GM21723 (cell line): ENCODE measurements around the gene FHIP1B.

Experiments
- ATAC-seq: cut with Tn5 transposase; IDR thresholded peaks from one replicate; pipeline ENCODE4 v1.9.1; 2021; ENCODE audit warnings: mild to moderate bottlenecking, moderate library complexity; ENCODE audit not compliant: unreplicated experiment

Gene FHIP1B

DNA sequence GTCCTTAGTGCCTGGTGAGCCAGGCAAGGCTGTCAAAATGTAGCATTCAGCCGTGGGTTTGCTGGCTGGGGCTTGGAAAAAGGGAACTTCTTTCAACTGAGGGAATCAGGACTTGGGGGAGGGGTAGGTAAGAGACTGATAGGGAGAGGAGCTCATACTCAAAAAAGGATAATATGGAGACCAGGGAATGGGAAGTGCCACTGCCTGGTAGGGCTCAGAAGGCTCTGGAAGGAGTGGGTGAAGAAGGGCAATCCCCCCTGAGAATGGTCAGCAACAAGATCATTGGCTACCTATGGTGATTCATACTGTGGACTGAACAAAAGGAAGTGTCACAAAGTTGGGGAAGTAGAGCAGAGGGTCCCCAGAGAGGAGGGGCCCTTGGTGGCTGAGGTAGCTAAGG is 6.3 kb upstream of the FHIP1B start:
- no peak for ATAC-seq

DNA sequence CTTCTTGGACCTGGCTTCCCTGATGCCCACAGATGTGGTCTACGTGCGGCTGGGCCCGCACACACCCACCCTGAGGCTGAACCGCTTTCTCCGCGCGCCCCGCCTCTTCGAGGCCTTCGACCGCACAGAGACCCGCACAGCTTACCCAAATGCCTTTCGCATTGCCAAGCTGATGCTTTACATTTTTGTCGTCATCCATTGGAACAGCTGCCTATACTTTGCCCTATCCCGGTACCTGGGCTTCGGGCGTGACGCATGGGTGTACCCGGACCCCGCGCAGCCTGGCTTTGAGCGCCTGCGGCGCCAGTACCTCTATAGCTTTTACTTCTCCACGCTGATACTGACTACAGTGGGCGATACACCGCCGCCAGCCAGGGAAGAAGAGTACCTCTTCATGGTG is 5.7 kb upstream of the FHIP1B start:
- ATAC-seq, result no peak

DNA sequence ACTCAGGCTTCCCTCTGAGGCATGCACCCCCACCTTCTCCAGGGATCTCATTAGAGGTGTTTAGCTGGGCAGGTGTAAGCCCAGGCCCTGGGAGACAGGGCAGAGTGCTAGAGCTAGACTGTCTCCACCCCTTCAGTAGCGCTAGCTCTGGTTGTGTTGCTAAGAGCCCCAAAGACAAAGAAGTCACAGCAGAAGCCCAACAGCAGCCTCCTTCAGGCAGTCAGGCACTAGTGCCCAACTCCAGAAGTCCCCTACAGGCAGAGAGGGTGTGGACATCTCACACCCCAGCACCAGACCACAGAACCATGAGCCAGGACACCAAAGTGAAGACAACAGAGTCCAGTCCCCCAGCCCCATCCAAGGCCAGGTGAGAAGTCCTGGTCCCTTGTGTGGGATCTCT is 4.5 kb upstream of the FHIP1B start, which contains the start of gene CNGA4:
TSS of gene CNGA4 (plus strand) at position 188 of the 400 bp plus-strand sequence. CDS start at position 306, 118 bp downstream.
- ATAC-seq, result no peak

DNA sequence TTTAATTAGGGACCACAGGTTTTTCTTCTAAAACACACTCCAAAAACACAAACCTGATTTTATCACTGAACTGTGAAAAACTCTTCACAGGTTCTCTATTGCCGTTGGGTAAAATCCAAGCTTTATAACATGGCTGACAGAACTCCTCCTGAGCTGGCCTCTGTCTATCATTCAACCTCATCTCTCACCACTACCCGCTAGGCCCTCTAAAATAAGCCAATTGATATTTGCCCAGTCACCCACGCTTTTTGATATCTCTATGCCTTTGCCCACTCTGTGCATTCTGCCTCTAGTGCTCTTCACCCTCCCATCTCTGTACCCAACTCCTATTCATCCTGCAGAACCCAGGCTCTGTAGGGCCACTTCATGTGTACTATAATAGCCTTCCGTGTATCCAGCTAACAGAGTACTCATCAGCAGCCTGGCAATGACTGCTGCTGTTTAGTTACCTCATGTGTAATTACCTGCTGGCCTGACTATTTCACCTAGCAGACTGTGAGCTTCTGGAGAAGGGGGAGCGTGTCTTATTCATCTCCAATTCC is 3.4 kb upstream of the FHIP1B start:
- ATAC-seq, result no peak

DNA sequence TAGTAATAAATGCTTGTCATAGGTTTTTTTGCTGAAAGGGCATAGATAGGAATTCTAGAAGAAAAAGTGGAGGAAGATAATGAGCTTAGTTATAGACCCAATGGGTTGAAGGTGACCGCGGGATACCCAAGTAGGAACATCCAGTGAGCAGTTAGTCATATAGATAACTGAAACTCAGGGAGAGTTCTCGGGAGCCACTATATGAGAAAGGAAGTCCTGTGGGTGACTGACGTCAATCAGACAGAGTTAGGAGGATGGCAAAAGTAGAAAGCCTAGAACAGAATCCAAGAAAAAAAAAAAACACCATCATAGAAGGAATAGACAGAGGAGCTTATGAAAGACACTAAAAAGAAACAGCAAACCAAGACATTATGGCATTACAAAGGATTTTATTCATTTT is 2.8 kb upstream of the FHIP1B start:
- ATAC-seq, result no peak

DNA sequence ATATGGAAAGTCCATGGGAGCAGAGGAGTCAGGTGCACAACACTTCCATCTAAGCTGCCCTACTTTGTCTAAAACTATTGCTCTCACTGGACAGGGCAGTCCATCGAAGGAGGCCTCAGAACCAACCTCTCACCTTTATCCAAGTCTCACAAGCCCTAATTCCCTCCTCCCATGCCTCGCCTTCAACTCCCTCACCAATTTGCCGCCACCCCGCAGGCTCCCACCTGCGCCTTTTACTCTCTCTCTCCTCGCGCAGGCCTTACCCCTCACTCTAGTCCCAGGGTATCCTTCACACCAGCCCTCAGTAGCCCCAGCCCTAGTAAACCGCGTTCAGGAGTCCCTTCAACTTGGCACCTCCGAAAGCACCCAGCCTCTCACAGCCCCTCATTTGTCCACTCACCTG is 451 bp downstream of the FHIP1B start:
- ATAC-seq, result peak; percentile 0

DNA sequence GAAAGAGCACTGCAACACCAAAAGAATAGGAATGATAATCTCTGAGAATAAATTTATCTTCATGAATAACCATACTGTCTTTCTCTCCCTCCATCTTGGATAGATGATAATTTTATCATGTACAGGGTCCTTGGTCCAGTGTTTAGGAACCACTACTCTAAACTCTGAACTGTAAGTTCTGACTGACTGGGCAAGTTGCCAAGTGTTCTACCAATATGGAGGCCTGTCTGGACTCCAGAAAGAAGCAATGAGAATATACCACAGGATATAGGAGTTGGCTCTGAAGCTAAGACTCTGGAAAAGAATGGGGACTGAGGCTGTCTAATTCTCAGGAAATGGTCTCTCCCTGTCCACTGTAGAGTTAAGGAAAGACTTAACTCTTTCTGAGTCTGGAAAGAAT is 1.5 kb downstream of the FHIP1B start:
- ATAC-seq, result no peak

DNA sequence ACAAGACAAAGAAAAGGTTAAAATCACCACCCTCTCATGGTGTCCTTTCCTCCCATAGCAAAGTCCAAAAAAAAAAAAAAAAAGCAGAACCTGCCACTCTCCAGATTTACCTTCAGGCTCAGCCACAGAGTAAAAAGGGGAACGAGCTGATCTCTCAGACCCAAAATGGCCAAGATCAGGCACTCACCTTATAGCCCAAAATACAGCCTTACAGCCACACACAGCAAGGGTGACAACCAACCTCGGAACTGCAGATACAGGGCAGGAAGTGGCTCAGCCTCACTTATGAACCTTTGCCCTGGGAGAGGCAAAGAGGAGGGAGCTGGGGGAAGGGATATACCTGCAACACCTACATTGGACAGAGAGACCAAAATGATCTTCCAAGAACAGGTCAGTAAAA is 4.5 kb downstream of the FHIP1B start:
- no peak for ATAC-seq

DNA sequence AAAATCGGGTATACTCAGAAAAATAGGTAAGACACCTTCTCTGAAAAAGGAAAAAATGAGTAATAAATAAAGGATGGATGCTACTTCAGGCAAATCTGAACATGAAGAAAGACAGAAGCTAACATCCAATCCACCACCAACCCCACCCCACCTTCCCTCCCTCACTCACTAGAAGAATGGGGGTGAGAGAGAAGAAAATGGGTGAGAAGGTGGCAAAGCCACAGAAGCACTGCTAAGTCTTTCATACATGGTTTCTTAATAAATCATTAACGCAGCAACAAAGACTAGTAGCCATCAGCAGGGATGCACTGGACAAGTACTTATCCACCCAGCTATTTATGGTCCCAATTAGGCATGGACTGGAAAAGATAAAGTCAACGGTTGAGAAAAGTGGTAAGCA is 5.9 kb downstream of the FHIP1B start:
- no peak for ATAC-seq

DNA sequence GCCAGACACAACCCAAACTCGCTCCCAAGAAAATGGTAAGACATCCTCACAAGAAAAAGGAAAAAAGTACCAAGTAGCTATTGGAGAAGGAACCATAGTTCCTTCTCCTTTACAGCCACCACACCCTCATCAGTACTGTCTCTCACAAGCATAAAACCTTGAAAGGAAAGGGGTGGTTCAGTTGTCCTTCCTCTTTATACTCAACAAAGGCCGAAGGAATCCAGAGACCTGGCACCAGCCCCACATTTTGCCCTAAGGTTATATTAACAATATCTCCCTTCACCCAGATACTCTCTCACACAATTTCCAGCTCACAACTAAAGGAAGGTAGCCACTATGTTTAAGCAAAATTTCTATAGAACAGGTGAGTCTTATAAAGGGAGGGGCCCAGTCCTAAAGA is 8.5 kb downstream of the FHIP1B start:
- ATAC-seq, result no peak

DNA sequence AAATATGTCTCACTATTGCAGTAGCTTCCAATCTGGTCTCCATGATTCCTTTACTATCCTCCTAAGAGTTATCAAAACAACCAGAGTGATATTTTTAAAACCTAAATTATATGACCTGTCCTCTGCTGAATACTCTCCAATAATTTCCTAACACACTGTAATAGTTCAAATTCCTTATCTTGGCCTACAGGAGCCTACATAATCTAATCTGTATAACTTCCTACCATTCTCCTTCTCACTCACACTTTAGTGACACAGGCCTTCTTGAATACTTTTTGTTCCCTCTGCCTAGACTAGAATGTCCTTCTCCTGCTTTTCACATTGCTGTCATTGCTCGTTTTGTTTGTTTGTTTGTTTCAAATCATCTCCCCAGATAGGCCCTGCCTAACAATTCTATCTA is 9.4 kb downstream of the FHIP1B start:
- ATAC-seq, result no peak

DNA sequence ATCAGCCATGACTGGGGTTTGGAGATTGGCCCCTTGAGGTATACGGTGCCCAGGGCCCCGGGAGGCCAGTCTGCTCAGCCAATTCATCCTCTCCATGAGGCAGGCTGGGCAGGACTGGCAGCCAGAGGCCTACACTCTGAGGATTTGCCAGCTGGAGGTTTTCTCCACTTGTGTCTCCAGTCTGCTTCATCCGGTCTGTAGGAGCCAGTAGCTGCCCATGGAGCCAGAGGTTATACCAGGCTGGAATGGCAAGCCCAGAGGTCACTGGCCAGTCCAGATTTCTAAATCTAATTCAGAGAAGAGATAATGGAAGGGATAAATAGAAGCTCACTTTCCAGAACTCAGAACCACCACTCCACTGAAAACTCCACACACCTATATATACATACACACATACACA is 10.0 kb downstream of the FHIP1B start:
- no peak for ATAC-seq

DNA sequence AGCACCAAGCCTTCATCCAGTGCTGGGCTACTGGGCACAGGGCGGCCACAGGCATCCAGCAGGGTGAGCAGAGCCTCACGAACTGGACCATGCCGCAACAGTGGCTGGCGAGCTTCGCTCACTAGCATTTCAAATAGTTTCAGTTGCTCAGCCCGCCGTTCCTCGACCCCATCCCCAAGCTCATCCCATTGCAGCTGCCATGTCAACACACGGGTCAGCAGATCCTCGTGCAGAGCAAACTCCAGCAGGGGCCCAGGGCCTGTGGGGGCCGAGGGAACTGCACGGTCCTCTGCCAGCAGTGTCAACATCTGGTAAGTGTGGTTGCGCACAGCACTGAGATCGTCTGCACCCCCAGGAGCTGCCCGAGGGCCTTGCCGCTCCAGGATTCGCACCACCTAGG is 10.6 kb downstream of the FHIP1B start:
- no peak for ATAC-seq

DNA sequence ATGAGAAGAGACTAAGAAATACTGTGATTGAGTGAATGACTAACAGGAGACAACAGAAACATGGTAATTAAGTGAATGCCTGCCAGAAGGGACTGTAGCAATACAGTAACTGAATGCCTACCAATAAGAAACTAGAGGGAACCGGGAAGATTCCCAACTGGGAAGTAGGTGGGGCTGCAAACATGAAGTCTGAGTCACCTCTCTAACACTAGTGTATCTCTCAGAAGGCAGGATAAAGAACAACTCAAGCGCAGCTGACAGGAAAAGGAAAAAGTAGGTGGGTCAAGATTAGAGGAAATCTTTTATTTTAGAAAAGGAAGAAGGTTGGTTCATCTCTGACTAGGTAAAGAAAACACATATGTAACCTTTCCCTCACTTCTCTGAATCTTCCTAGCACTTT is 15.1 kb downstream of the FHIP1B start:
- ATAC-seq, result no peak

DNA sequence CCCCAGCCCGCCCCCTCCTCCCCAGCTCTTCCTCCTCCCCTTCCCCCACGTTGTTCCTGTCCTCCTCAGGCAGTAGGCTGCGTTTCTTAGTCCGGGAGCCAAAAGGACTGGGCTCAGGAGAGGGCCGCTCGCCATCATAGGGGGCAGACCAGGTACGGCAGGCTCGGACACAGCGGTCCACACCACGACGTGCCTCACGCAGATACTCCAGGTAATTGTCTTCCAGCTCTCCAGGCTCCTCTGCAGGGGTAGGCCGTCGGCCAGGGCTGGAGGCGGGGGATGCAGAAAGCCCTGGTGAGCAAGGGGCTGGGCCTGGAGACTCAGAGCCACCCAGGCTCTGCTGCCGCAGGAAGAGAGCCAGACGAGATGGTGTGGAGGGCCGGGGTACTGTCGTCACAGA is 16.7 kb downstream of the FHIP1B start:
- ATAC-seq, result no peak

DNA sequence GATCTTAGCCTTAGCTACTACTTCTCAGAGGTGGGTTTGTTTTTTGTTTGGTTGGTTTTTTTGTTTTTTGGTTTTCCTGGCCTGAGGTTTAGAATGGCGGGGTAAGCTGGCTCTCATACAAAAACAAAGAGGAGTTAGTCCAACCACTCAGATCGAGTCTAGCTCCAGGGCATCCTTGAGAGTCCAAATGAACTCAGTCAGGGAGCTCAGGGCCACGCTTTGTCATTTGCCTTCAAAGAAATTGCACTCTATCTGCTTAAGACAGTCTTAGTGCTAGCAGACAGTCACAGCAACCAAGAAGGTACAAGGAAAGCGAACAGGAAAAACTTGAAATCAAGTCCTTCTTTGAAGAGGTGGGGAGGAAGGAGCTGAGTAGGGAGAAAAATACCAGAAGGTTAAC is 17.9 kb downstream of the FHIP1B start:
- no peak for ATAC-seq

DNA sequence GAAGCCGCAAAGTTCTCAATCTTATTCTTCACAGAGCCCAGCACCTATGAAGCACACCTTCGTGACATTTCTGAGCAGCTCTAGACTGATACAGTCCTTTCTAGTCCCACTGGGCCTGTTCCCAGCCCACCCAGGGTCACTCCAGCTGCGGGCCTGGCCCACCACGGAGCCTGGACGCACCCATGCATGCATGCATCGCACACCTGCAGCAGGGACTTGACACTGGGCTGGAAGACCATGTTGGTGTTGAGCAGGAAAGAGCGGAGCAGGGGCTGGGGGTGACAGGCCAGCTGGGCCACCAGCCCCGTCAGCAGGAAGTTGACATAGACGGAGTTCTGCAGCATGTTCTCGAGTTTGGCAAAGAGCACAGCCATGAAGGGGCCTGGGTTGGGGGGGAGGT is 19.9 kb downstream of the FHIP1B start:
- ATAC-seq, result no peak

DNA sequence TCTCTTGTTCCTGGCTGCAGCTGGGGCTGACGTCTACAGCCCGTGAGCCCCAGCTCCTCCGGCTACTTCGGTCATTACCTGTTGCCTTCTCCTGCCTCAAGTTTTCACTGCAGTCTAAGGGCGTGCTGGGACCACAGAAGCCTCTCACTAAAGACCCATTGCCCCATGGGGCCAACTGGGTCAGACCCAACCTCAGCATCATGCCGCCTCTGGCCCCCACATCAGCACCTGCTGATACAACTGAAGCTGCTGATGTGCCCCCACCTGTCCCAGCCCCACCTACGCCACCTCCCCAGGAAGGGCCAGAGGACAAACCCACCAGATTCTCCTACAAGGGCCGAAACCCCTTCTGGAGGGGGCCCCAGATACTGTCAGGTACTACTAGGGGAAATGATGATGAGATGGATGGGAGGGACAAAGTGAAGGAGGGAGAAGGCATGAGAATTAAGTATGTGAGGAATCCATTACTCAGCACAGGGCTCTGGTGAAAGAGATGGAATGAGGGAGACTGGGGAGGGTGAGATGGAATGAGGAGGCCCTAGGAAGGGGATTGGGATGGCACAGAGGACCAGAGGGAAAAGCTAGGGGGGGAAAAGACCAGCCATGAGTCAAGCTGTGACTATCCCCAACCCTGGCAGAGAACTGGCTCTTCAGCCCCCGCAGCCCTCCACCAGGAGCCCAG is 24.0 kb downstream of the FHIP1B start:
- no peak for ATAC-seq

DNA sequence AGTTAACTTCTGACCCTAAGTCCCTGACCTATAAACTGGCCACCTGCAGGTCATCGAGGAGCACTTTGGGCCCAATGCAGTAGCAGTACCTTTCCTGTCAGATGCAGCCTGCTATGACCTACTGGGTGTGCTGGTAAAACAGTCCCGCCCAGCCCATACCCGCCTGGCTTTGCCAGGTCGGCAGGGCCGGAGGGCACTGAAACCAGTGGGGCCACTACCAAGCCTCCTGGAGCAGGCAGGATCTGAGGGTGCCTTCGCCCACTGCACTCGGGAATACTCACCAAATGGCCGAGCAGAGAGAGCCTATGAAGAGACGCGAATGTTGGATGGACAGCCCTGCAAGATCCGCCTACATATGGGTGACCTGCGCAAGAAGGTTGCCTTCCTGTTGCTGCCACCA is 24.6 kb downstream of the FHIP1B start:
- ATAC-seq, result no peak

DNA sequence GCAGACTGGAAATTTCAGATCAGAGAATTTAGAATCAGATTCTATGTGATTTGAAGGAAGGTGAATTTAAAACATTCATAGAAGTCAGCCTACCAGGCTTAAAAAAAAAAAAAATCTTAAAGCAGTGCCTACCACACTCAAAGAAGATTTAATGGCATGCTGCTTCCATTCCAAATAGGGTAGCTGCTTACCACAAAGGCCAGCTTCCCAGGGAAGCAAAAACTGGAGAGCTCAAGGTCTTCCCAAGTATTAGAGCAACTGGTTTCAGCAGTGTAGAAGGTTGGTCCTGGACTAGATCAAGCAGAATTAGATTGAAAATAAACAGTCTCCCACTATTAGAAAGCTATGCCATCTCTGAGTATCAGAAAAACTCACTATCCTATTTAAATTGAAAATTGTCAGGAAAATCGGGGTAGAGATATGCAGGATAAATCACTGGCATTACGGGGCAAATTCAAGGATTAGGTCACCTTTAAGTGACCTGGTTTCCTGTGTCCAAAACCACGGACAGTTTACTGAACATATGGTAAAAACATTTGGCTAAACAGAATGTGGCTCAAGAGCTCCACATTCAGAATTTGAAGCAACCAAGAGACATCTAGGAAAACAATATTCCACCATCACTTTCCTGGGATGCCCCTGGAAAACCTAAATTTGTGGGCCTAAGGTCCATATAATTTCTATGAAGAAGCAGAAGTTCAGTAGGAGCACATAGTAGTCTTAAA is 27.8 kb downstream of the FHIP1B start:
- ATAC-seq, result no peak

DNA sequence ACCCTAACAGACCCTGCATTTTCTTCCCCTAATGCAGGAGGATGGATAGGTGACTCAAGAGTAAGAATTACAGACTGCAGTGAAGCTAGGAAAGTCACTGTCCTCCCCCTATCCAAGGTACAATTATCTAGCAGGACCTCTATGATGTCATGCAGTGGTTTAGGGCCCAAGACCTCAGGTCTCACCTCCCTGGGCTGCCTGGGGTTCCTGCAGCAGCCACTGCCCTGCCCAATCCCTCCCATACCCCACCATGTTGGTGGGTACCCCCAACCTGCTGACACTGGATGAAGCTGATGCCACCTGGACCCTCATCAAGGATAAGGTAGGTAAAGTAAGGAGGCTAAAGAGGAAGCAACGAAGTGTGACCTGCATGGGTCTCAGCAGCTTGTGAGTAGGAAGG is 29.1 kb downstream of the FHIP1B start, which contains the start of gene C11orf42:
TSS of gene C11orf42 (plus strand) at position 192 of the 400 bp plus-strand sequence. CDS start at position 251, 59 bp downstream.
- no peak for ATAC-seq

DNA sequence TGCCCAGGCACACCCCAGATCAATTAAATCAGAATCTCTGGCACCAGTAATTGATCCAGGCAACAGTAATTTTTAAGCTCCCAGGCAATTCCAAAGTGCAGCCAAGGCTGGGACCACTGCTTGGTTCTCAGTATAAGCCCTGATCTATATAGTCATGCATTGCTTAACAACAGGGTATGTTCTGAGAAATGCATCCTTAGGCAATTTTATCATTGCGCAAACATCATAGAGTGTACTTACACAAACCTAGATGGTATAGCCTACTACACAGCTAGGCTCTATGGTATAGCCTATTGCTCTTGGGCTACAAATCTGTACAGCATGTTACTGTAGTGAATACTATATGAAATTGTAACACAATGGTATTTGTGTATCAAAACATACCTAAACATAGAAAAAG is 29.7 kb downstream of the FHIP1B start:
- no peak for ATAC-seq
